Measurements from ENCODE around the gene WNT5A.

The WNT5A gene

GRCh38 chr3:55482496-55483195 is 4.5 kb downstream of the WNT5A start:
- in situ Hi-C loops (cut with MboI; ENCODE audit: low sequenced_read_pairs), result no loop called here

- in situ Hi-C loops (cut with MboI; ENCODE audit: low sequenced_read_pairs), result no loop called here
These were observed 5.2 kb downstream of the WNT5A start for GRCh38 chr3:55481744-55482495.

- in situ Hi-C loops (cut with MboI; ENCODE audit: low sequenced_read_pairs), result no loop called here
These were observed 6.0 kb downstream of the WNT5A start for GRCh38 chr3:55480911-55481743.

- in situ Hi-C loops (cut with MboI; ENCODE audit: low sequenced_read_pairs), result no loop called here
These were observed 9.5 kb downstream of the WNT5A start for GRCh38 chr3:55477306-55478303.

- in situ Hi-C loops (cut with MboI; ENCODE audit: low sequenced_read_pairs), result no loop called here
These were observed 10.6 kb downstream of the WNT5A start for GRCh38 chr3:55476515-55476914.

- in situ Hi-C loops (cut with MboI; ENCODE audit: low sequenced_read_pairs), result no loop called here
These were observed 12.9 kb downstream of the WNT5A start for GRCh38 chr3:55474213-55474632.

GRCh38 chr3:55473788-55474187 is 13.3 kb downstream of the WNT5A start:
- in situ Hi-C loops (cut with MboI; ENCODE audit: low sequenced_read_pairs), result no loop called here

GRCh38 chr3:55471522-55472280 is 15.4 kb downstream of the WNT5A start:
- in situ Hi-C loops (cut with MboI; ENCODE audit: low sequenced_read_pairs), result no loop called here

GRCh38 chr3:55471084-55471483 is 16.0 kb downstream of the WNT5A start:
- in situ Hi-C loops (cut with MboI; ENCODE audit: low sequenced_read_pairs), result no loop called here

- in situ Hi-C loops (cut with MboI; ENCODE audit: low sequenced_read_pairs), result no loop called here
These were observed 17.1 kb downstream of the WNT5A start for GRCh38 chr3:55469957-55470526.

- in situ Hi-C loops (cut with MboI; ENCODE audit: low sequenced_read_pairs), result no loop called here
These were observed 18.9 kb downstream of the WNT5A start for GRCh38 chr3:55468251-55468650.

GRCh38 chr3:55467099-55467498 is 20.0 kb downstream of the WNT5A start:
- in situ Hi-C loops (cut with MboI; ENCODE audit: low sequenced_read_pairs), result no loop called here

- in situ Hi-C loops (cut with MboI; ENCODE audit: low sequenced_read_pairs), result no loop called here
These were observed 20.6 kb downstream of the WNT5A start for GRCh38 chr3:55466526-55466925.

- in situ Hi-C loops (cut with MboI; ENCODE audit: low sequenced_read_pairs), result no loop called here
These were observed 25.2 kb downstream of the WNT5A start for GRCh38 chr3:55461896-55462295.

- in situ Hi-C loops (cut with MboI; ENCODE audit: low sequenced_read_pairs), result no loop called here
These were observed 27.3 kb downstream of the WNT5A start for GRCh38 chr3:55459838-55460237.

- in situ Hi-C loops (cut with MboI; ENCODE audit: low sequenced_read_pairs), result no loop called here
These were observed 28.8 kb downstream of the WNT5A start for GRCh38 chr3:55458181-55458790.

GRCh38 chr3:55455915-55456314 is 31.2 kb downstream of the WNT5A start:
- in situ Hi-C loops (cut with MboI; ENCODE audit: low sequenced_read_pairs), result no loop called here

- in situ Hi-C loops (cut with MboI; ENCODE audit: low sequenced_read_pairs), result no loop called here
These were observed 32.5 kb downstream of the WNT5A start for GRCh38 chr3:55454611-55455010.

Measured in hTERT RPE-1 (cell line).